GM12878 (cell line): Measurements from ENCODE around the gene ATG9B. TPM values are rescaled to one million over a fixed set of nuclear protein-coding genes. Genes with fewer than 3 reads are reported as not detected.

Experiments used
- ATAC-seq: fragments of 200-7000 bp; cut with Tn5 transposase; 3 replicates; pipeline ENCODE4 v1.9.1; 2020; ENCODE audit warnings: mild to moderate bottlenecking, moderate library complexity
- BruUV-seq: library from RNA; stranded (reverse); fragments of 400-500 nt; replicated peaks from 2 replicates; lab custom pipeline; 2021; lab: Mats Ljungman, UMichigan
- CTCF ChIA-PET: fragments of 300-600 bp; sonication (Branson Sonifier 250); formaldehyde crosslinking; extraction: SDS; loops from one replicate; lab custom pipeline; 2021; ENCODE audit warnings: inconsistent platforms; lab: Yijun Ruan, JAX
- POLR2A ChIA-PET: fragments of 350-600 bp; formaldehyde crosslinking; extraction: SDS; loops from one replicate; lab custom pipeline; 2021; ENCODE audit warnings: inconsistent platforms; lab: Charles Lee
- RAD21 ChIA-PET: fragments of 300-600 bp; sonication (Branson Sonifier 250); formaldehyde crosslinking; loops from one replicate; lab custom pipeline; 2023; ENCODE audit warnings: antibody characterized with exemption; ENCODE audit not compliant: unreplicated experiment; lab: Charles Lee
- SMC1A ChIA-PET: fragments of 300-600 bp; sonication (Branson Sonifier 250); formaldehyde crosslinking; loops from one replicate; lab custom pipeline; 2023; ENCODE audit not compliant: unreplicated experiment, uncharacterized antibody; lab: Charles Lee
- DNase-seq: peaks from one replicate; pipeline ENCODE4 v3.0.0-alpha.2; 2011; ENCODE audit warnings: low read depth, low spot score
- FAIRE-seq: peaks from 3 replicates; lab custom pipeline; 2011; peaks lifted over from hg19 to GRCh38; lab: Jason Lieb, UNC
- H2AFZ ChIP-seq: 2 replicates; pipeline ENCODE4 v1.6.0; 2011; ENCODE audit warnings: low read depth, low read length, control low read depth; ENCODE audit not compliant: control insufficient read depth
- H3K27ac ChIP-seq: 2 replicates; pipeline ENCODE4 v1.5.1; 2011; ENCODE audit warnings: control low read depth; ENCODE audit not compliant: control insufficient read depth, insufficient read depth
- H3K27me3 ChIP-seq, 2 experiments: replicated peaks in 1 of 2; 2 replicates each; pipeline versions ENCODE4 v1.6.0 to v1.6.1; 2011; ENCODE audit warnings: low read length in 1 of 2; ENCODE audit not compliant: control insufficient read depth in 2 of 2, insufficient read depth in 2 of 2
- H3K36me3 ChIP-seq, 2 experiments: 2 replicates each; pipeline ENCODE4 v1.5.1; 2011; ENCODE audit warnings: low read length in 1 of 2; ENCODE audit not compliant: control insufficient read depth in 2 of 2, insufficient read depth in 2 of 2
- H3K4me1 ChIP-seq: 2 replicates; pipeline ENCODE4 v1.6.1; 2011; ENCODE audit warnings: mild to moderate bottlenecking, low read length, moderate library complexity, mixed read lengths; ENCODE audit not compliant: control insufficient read depth, insufficient read depth
- H3K4me2 ChIP-seq: 2 replicates; pipeline ENCODE4 v1.6.0; 2011; ENCODE audit warnings: control low read depth; ENCODE audit not compliant: control insufficient read depth, insufficient read depth
- H3K4me3 ChIP-seq: fragments of 200-600 bp; sonication (generic); 2 replicates; pipeline ENCODE4 v1.5.1; 2016
- H3K79me2 ChIP-seq: 2 replicates; pipeline ENCODE4 v1.6.0; 2011; ENCODE audit warnings: low read length; ENCODE audit not compliant: control insufficient read depth, insufficient read depth
- H3K9ac ChIP-seq: 2 replicates; pipeline ENCODE4 v1.8.0; 2011; ENCODE audit warnings: low read length, control low read depth, mixed read lengths; ENCODE audit not compliant: control insufficient read depth, insufficient read depth
- H3K9me3 ChIP-seq: replicated peaks from 3 replicates; pipeline ENCODE4 v1.5.1; 2011; ENCODE audit warnings: mild to moderate bottlenecking, low read length; ENCODE audit not compliant: control insufficient read depth, insufficient read depth
- H4K20me1 ChIP-seq: 2 replicates; pipeline ENCODE4 v1.6.0; 2011; ENCODE audit not compliant: control insufficient read depth, insufficient read depth
- BHLHE40 ChIP-seq, 2 experiments: fragments of 450-650 bp in 1 of 2; IDR thresholded peaks; 2 replicates each; pipeline ENCODE4 v1.6.1; 2011 to 2017; ENCODE audit warnings: low read depth in 2 of 2, borderline replicate concordance in 1 of 2, improper control_type of control experiment in 1 of 2, low read length in 1 of 2, mild to moderate bottlenecking in 1 of 2
- CEBPB ChIP-seq, 2 experiments: fragments of 150-350 bp in 1 of 2; IDR thresholded peaks; 2 replicates each; pipeline ENCODE4 v1.6.1; 2012 to 2014; ENCODE audit warnings: low read depth in 2 of 2, low read length in 2 of 2, borderline replicate concordance in 1 of 2, inconsistent platforms in 1 of 2
- EED ChIP-seq: sonication (generic); IDR thresholded peaks from 2 replicates; pipeline ENCODE4 v1.6.1; 2016; ENCODE audit warnings: antibody characterized with exemption, low read depth
- EP300 ChIP-seq, 2 experiments: fragments of 150-350 bp in 1 of 2; IDR thresholded peaks; 2 replicates each; pipeline ENCODE4 v1.6.1; 2011 to 2012; ENCODE audit warnings: low read depth in 2 of 2, low read length in 2 of 2, borderline replicate concordance in 1 of 2, improper control_type of control experiment in 1 of 2, inconsistent platforms in 1 of 2; ENCODE audit not compliant: control insufficient read depth in 1 of 2
- HDAC6 ChIP-seq: fragments of 200-600 bp; sonication (generic); IDR thresholded peaks from one replicate; pipeline ENCODE4 v1.8.0; 2017; ENCODE audit warnings: antibody characterized with exemption; ENCODE audit not compliant: unreplicated experiment
- IKZF1 ChIP-seq: fragments of 450-650 bp; conservative IDR thresholded peaks from 2 replicates; pipeline ENCODE4 v1.6.1; 2017; ENCODE audit warnings: antibody characterized with exemption, mild to moderate bottlenecking
- PAX8 ChIP-seq: fragments of 450-650 bp; IDR thresholded peaks from 2 replicates; pipeline ENCODE4 v1.6.1; 2017; ENCODE audit warnings: mild to moderate bottlenecking, moderate library complexity
- RFX5 ChIP-seq: IDR thresholded peaks from 2 replicates; pipeline ENCODE4 v1.6.1; 2011; ENCODE audit warnings: low read depth, low read length, improper control_type of control experiment
- SPI1 ChIP-seq: IDR thresholded peaks from 2 replicates; pipeline ENCODE4 v1.6.1; 2011; ENCODE audit warnings: low read depth, mild to moderate bottlenecking, low read length, moderate library complexity, borderline replicate concordance; ENCODE audit not compliant: insufficient read depth
- TBL1XR1 ChIP-seq: IDR thresholded peaks from 2 replicates; pipeline ENCODE4 v1.6.1; 2012; ENCODE audit warnings: low read depth, low read length, improper control_type of control experiment
- TCF12 ChIP-seq: IDR thresholded peaks from 2 replicates; pipeline ENCODE4 v1.6.1; 2011; ENCODE audit warnings: low read depth, mild to moderate bottlenecking, low read length
- TCF7 ChIP-seq: IDR thresholded peaks from 2 replicates; pipeline ENCODE4 v1.6.1; 2014; ENCODE audit warnings: antibody characterized with exemption, borderline replicate concordance
- ZNF24 ChIP-seq: fragments of 450-650 bp; IDR thresholded peaks from 2 replicates; pipeline ENCODE4 v1.6.1; 2017; ENCODE audit warnings: antibody characterized with exemption, mild to moderate bottlenecking
- ZSCAN29 ChIP-seq: fragments of 450-650 bp; IDR thresholded peaks from 2 replicates; pipeline ENCODE4 v1.6.1; 2017; ENCODE audit warnings: mild to moderate bottlenecking, moderate library complexity
- WGBS: methylation state at CpG from one replicate; pipeline ENCODE4 v1.1.6; 2016; ENCODE audit warnings: low lambda C conversion rate; ENCODE audit not compliant: insufficient replicate concordance, insufficient coverage; ENCODE audit errors: missing lambda C conversion rate; 5-methylcytosine and 5-hydroxymethylcytosine counted together
- in situ Hi-C: fragments of 300-500 bp; cut with MboI; formaldehyde crosslinking; loops from 9 replicates; pipeline ENCODE4 v1.14.3; 2018; ENCODE audit warnings: mixed read lengths
- intact Hi-C: fragments of 100-400 bp; cut with micrococcal nuclease; formaldehyde crosslinking; loops from one replicate; pipeline ENCODE4 v1.14.2; 2022; ENCODE audit not compliant: unreplicated experiment
- polyA plus RNA-seq, 11 experiments: library from polyadenylated mRNA; depleted of rRNA in 4 of 11; unstranded in 6 of 11; stranded (reverse) in 5 of 11; fragments of >200 nt; fragmentation: Nextera tagmentation in 4 of 11; fragmentation: Illumina TruSeq in 1 of 11; extraction: Ambion mirVana in 4 of 11; extraction: Trizol in 1 of 11; gene quantifications; 1 replicate in 1 of 11; 2 replicates in 10 of 11; pipeline versions ENCODE4 v1.2.1 to v1.2.3, GENCODE V29; 2011 to 2016; ENCODE audit warnings: inconsistent platforms in 2 of 11, missing spikeins in 2 of 11, low read depth in 1 of 11
- total RNA-seq, 4 experiments: library from RNA; depleted of rRNA in 3 of 4; stranded (reverse); fragments of >200 nt in 3 of 4; fragmentation: Illumina TruSeq in 1 of 4; extraction: Trizol in 1 of 4; gene quantifications; 2 replicates each; pipeline versions ENCODE4 v1.2.1 to v1.2.3, GENCODE V29; 2013 to 2021
- TF ChIP-seq, protein P1 (sequence below): IDR thresholded peaks from 2 replicates; pipeline ENCODE4 v1.6.1; 2011; ENCODE audit warnings: low read depth, mild to moderate bottlenecking, low read length, moderate library complexity, borderline replicate concordance; ENCODE audit errors: extremely low read depth
- TF ChIP-seq, protein P2 (sequence below): fragments of 450-650 bp; IDR thresholded peaks from 2 replicates; pipeline ENCODE4 v1.6.1; 2016; ENCODE audit warnings: mild to moderate bottlenecking
- TF ChIP-seq, protein P3 (sequence below): fragments of 450-650 bp; IDR thresholded peaks from 2 replicates; pipeline ENCODE4 v1.6.1; 2018; ENCODE audit warnings: mild to moderate bottlenecking, low read depth, moderate library complexity; ENCODE audit not compliant: partially characterized antibody
- TF ChIP-seq, protein P4 (sequence below): fragments of 450-650 bp; IDR thresholded peaks from 2 replicates; pipeline ENCODE4 v1.6.1; 2014; ENCODE audit warnings: mild to moderate bottlenecking

ATG9B gene
- total and polyA plus RNA-seq, 10 of the 15 experiments (the other 5 are each of a cell fraction or from before 2014, with no cell fraction given) = 0.01 to 0.83 (median 0.12) TPM; not detected in 2

DNA sequence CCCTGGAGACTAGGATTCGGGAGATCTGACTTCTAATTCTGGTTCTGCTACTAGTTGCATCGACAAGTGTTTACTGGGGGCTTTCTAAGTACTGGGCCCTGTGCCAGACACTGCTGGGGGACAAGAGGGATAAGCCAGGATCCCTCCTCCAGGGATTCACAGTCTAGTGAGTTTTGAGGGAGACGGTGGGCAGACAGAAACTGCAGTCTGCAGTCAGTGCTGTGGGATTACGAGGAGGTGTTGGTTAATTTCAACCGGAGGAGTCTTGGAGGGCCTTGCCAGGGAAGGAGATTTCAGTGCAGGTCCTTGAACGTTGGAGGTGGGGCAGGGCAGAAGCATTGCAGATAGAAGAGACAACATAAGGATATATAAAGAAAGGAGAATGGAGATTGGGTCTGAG, 42.6 kb downstream of the ATG9B start:
- Histone ChIP-seq H3K27me3 (peaks cover 7 to 9% of the 10 kb centered on the region in 2 experiments), H3K9ac (no peak overlapping the region), H3K4me1 (no peaks in the 10 kb centered on the region), H3K27ac (no peak overlapping the region), H3K79me2 (no peaks in the 10 kb centered on the region), H3K9me3 (no peaks in the 10 kb centered on the region), H3K36me3 (no peaks in the 10 kb centered on the region), H4K20me1 (no peaks in the 10 kb centered on the region), H2AFZ (no peak overlapping the region), H3K4me3 (no peak overlapping the region), H3K4me2 (no peak overlapping the region)
- BruUV-seq = no TSS peak
- DNase-seq (no peak), ATAC-seq (no peak), FAIRE-seq (no peak)
- ChIA-PET CTCF (interaction anchor here (1.3 kb wide), 1 partner anchor 19 kb away, joined by 6 read pairs; no protein-coding TSS in a partner anchor), POLR2A (no interaction called here), SMC1A (no interaction called here), RAD21 (no interaction called here)
- in situ Hi-C loops (no loop called here), intact Hi-C loops (loop anchor here (5.0 kb wide), 1 partner anchor 534 kb away; no protein-coding TSS in a partner anchor)
- 26% methylated on average over 5 of the region's 6 CpGs for WGBS
- TF ChIP-seq TCF7 = no peak
- TF ChIP-seq BHLHE40 (IDR thresholded peaks at IDR 0.05; ENCODE audit: borderline replicate concordance in 1 of 2, low read depth in 2 of 2, low read length in 1 of 2) = no peak
- no peak for TF ChIP-seq PAX8
- no peak for TF ChIP-seq EP300 (IDR thresholded peaks at IDR 0.05; ENCODE audit: borderline replicate concordance in 1 of 2, control insufficient read depth in 1 of 2, low read depth in 2 of 2, low read length in 2 of 2)
- TF ChIP-seq, protein P1, sequence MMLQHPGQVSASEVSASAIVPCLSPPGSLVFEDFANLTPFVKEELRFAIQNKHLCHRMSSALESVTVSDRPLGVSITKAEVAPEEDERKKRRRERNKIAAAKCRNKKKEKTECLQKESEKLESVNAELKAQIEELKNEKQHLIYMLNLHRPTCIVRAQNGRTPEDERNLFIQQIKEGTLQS = no peak
- no peak for TF ChIP-seq ZSCAN29
- no peak for TF ChIP-seq RFX5
- TF ChIP-seq IKZF1 = no peak
- TF ChIP-seq, protein P2, sequence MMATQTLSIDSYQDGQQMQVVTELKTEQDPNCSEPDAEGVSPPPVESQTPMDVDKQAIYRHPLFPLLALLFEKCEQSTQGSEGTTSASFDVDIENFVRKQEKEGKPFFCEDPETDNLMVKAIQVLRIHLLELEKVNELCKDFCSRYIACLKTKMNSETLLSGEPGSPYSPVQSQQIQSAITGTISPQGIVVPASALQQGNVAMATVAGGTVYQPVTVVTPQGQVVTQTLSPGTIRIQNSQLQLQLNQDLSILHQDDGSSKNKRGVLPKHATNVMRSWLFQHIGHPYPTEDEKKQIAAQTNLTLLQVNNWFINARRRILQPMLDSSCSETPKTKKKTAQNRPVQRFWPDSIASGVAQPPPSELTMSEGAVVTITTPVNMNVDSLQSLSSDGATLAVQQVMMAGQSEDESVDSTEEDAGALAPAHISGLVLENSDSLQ = no peak
- TF ChIP-seq TCF12 = no peak
- TF ChIP-seq SPI1 = no peak
- no peak for TF ChIP-seq HDAC6
- TF ChIP-seq, protein P3, sequence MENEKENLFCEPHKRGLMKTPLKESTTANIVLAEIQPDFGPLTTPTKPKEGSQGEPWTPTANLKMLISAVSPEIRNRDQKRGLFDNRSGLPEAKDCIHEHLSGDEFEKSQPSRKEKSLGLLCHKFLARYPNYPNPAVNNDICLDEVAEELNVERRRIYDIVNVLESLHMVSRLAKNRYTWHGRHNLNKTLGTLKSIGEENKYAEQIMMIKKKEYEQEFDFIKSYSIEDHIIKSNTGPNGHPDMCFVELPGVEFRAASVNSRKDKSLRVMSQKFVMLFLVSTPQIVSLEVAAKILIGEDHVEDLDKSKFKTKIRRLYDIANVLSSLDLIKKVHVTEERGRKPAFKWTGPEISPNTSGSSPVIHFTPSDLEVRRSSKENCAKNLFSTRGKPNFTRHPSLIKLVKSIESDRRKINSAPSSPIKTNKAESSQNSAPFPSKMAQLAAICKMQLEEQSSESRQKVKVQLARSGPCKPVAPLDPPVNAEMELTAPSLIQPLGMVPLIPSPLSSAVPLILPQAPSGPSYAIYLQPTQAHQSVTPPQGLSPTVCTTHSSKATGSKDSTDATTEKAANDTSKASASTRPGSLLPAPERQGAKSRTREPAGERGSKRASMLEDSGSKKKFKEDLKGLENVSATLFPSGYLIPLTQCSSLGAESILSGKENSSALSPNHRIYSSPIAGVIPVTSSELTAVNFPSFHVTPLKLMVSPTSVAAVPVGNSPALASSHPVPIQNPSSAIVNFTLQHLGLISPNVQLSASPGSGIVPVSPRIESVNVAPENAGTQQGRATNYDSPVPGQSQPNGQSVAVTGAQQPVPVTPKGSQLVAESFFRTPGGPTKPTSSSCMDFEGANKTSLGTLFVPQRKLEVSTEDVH = no peak
- TF ChIP-seq ZNF24 = no peak
- TF ChIP-seq TBL1XR1 = no peak
- TF ChIP-seq, protein P4, sequence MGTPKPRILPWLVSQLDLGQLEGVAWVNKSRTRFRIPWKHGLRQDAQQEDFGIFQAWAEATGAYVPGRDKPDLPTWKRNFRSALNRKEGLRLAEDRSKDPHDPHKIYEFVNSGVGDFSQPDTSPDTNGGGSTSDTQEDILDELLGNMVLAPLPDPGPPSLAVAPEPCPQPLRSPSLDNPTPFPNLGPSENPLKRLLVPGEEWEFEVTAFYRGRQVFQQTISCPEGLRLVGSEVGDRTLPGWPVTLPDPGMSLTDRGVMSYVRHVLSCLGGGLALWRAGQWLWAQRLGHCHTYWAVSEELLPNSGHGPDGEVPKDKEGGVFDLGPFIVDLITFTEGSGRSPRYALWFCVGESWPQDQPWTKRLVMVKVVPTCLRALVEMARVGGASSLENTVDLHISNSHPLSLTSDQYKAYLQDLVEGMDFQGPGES = no peak
- no peak for TF ChIP-seq CEBPB (IDR thresholded peaks at IDR 0.05; ENCODE audit: borderline replicate concordance in 1 of 2, low read depth in 2 of 2, low read length in 2 of 2)
- no peak for TF ChIP-seq EED
